Type B pancreatic cell (in vitro differentiated cells): ENCODE measurements around the gene KRTAP5-8. TPM values are rescaled to one million over a fixed set of nuclear protein-coding genes. Genes with fewer than 3 reads are reported as not detected.

Experiments used
- DNase-seq: peaks from one replicate; pipeline ENCODE4 v3.0.0; 2021; ENCODE audit warnings: mixed read lengths; ENCODE audit not compliant: unreplicated experiment; ENCODE audit errors: extremely low spot score
- H3K27ac Mint-ChIP-seq: 2 replicates; pipeline ENCODE4 v1.8.0; 2021; ENCODE audit warnings: mild to moderate bottlenecking, mixed read lengths
- H3K27me3 Mint-ChIP-seq: 2 replicates; pipeline ENCODE4 v1.8.0; 2021; ENCODE audit warnings: mixed read lengths
- H3K36me3 Mint-ChIP-seq: 2 replicates; pipeline ENCODE4 v1.8.0; 2021; ENCODE audit warnings: mixed read lengths
- H3K4me1 Mint-ChIP-seq: one replicate; pipeline ENCODE4 v1.8.0; 2021; ENCODE audit warnings: mixed read lengths; ENCODE audit not compliant: unreplicated experiment
- H3K4me3 Mint-ChIP-seq: 2 replicates; pipeline ENCODE4 v1.8.0; 2021; ENCODE audit warnings: mild to moderate bottlenecking, mixed read lengths
- H3K9me3 Mint-ChIP-seq: 2 replicates; pipeline ENCODE4 v1.8.0; 2021; ENCODE audit warnings: mixed read lengths
- CTCF ChIP-seq: fragments of 200-600 bp; sonication (generic); conservative IDR thresholded peaks from 2 replicates; pipeline ENCODE4 v1.5.0; 2021; ENCODE audit warnings: antibody characterized with exemption, mild to moderate bottlenecking
- total RNA-seq: library from RNA; stranded (reverse); gene quantifications from 2 replicates; pipeline ENCODE4 v1.2.1, GENCODE V29; 2021; ENCODE audit warnings: low replicate concordance

Gene KRTAP5-8
- total RNA-seq, 1 donor from 2014 or later = not detected

DNA sequence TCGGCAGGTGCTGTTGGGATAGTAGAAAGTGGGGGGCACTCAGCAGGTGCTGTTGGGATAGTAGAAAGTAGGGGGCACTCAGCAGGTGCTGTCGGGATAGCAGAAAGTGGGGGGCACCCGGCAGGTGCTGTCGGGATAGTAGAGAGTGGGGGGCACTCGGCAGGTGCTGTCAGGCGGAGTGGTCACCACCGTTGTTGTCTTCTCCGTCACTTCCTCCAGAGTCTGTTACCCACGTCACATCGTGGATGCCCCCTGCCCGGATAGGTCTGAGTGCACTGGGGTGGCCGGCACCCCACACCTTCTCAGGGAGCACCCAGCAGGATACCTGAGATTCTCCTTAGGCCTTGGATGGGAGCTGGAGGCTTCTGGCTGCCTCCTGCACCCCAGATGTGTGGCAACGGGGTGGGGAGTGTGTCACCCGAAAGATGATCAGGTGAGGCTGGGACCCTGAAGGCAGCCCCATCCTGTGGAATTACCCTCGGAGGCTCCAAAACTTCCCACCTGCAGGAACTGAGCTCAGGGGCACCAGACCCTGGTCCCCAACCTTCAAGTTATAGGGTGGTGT is 34.9 kb upstream of the KRTAP5-8 start:
- Mint-ChIP-seq H3K9me3 (peaks cover 5% of the 10 kb centered on the region), H3K36me3 (peaks cover 20% of the 10 kb centered on the region), H3K27ac (no peak overlapping the region), H3K4me1 (peaks cover 14% of the 10 kb centered on the region), H3K27me3 (no peaks in the 10 kb centered on the region), H3K4me3 (no peak overlapping the region)
- no peak for DNase-seq
- TF ChIP-seq CTCF = no peak

DNA sequence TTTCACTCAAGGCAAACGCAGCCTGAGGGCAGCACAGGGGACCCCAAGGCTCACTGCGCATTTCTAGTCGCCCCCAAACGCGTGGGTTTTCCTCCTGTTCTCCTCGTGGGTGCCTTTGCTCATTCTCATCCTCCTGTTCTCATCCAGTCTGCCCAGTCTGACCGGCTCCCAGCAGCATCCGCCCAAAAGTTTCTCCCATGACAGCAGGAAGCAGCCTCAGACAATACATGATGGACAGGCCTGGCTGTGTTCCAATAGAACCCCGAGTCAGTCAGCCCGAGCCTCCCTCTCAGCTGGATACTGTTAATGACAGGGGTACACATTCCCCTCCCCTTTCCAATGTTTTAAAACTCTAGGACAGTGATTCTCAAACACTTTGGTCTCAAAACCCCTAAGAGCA is 33.3 kb upstream of the KRTAP5-8 start:
- Mint-ChIP-seq H3K4me1 (peaks cover 14% of the 10 kb centered on the region), H3K4me3 (peak overlapping the region; percentile 64), H3K36me3 (peaks cover 16% of the 10 kb centered on the region), H3K9me3 (peaks cover 12% of the 10 kb centered on the region), H3K27me3 (no peaks in the 10 kb centered on the region), H3K27ac (peak overlapping the region; percentile 77)
- no peak for TF ChIP-seq CTCF
- DNase-seq = no peak

DNA sequence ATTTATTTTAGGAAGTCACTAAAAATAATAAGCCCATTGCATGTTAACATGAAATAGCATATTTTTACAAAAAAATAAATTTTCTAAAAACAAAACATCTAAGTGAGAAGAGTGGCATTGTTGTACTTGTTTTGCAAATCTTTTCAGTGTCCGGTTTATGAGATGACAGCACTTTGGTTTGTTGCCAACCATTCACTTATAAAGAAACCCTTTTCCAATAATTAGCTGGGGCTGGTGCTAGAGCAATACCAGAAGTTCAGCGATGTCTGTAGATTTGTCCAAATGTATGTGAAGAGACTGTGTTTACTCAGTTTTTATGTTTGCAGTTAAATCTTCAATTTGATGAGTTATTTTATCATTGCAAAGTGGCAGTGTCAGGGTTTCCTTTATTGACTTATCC is 32.8 kb upstream of the KRTAP5-8 start:
- Mint-ChIP-seq H3K9me3 (peaks cover 16% of the 10 kb centered on the region), H3K27me3 (no peaks in the 10 kb centered on the region), H3K27ac (peak overlapping the region; percentile 77), H3K36me3 (peaks cover 19% of the 10 kb centered on the region), H3K4me1 (peaks cover 14% of the 10 kb centered on the region), H3K4me3 (no peak overlapping the region)
- TF ChIP-seq CTCF = no peak
- no peak for DNase-seq

GRCh38 chr11:71505781-71506180 is 32.0 kb upstream of the KRTAP5-8 start:
- Mint-ChIP-seq H3K4me3 (no peak overlapping the region), H3K27me3 (no peaks in the 10 kb centered on the region), H3K4me1 (peaks cover 14% of the 10 kb centered on the region), H3K9me3 (peaks cover 18% of the 10 kb centered on the region), H3K36me3 (peaks cover 14% of the 10 kb centered on the region), H3K27ac (peak overlapping the region; percentile 19)
- DNase-seq = no peak
- TF ChIP-seq CTCF = no peak

DNA sequence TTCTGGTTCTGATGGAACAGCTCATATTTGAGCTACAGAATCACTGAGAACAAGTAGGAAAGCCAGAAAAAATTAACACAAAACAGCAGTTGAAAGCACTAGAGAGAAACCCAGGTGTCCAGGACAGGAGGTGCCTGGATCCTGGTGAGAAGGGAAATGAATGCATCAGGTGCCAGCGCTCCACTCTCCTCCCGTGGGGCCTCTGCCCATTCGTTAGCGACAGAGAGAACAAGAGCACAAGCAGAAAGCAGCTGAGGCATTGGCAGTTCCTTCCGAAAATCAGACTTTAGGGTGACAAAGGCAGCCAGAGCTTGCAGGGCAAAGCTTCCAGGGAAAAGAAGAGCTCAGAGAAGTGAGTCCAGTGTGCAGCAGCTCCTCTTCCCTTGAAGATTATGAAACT is 30.7 kb upstream of the KRTAP5-8 start:
- TF ChIP-seq CTCF = no peak
- peaks cover 14% of the 10 kb centered on the region for H3K4me1 Mint-ChIP-seq
- no peak overlapping the region for H3K27ac Mint-ChIP-seq
- DNase-seq = no peak
- peaks cover 14% of the 10 kb centered on the region for H3K36me3 Mint-ChIP-seq
- H3K4me3 Mint-ChIP-seq = no peak overlapping the region
- H3K27me3 Mint-ChIP-seq = no peaks in the 10 kb centered on the region
- peaks cover 18% of the 10 kb centered on the region for H3K9me3 Mint-ChIP-seq
